GM12873 (cell line): Measurements from ENCODE around the gene TDRD12.

ENCODE experiments used
- CTCF ChIP-seq: IDR thresholded peaks from 2 replicates; pipeline ENCODE4 v1.5.1; 2012; ENCODE audit warnings: low read depth, mild to moderate bottlenecking, moderate library complexity, low read length, control low read depth; ENCODE audit not compliant: insufficient read depth; ENCODE audit errors: missing control alignments

The TDRD12 gene

GRCh38 chr19:32861596-32861995 lies 142.0 kb downstream of the TDRD12 start:
- no peak for TF ChIP-seq CTCF

- no peak for TF ChIP-seq CTCF
Measured at GRCh38 chr19:32862173-32862572, 142.6 kb downstream of the TDRD12 start.

- TF ChIP-seq CTCF = no peak
Measured at GRCh38 chr19:32862741-32863140, 143.2 kb downstream of the TDRD12 start.

GRCh38 chr19:32863301-32863700 lies 143.7 kb downstream of the TDRD12 start:
- no peak for TF ChIP-seq CTCF

- TF ChIP-seq CTCF = no peak
Measured at GRCh38 chr19:32863841-32864240, 144.3 kb downstream of the TDRD12 start.

- TF ChIP-seq CTCF = no peak
Measured at GRCh38 chr19:32864318-32865007, 144.9 kb downstream of the TDRD12 start.

- TF ChIP-seq CTCF = no peak
Measured at GRCh38 chr19:32865326-32865725, 145.8 kb downstream of the TDRD12 start.
